ENCODE measurements around the gene ZNF544. TPM values are rescaled to one million over a fixed set of nuclear protein-coding genes. Genes with fewer than 3 reads are reported as not detected.

ZNF544 gene
- total RNA-seq, 1 donor from 2014 or later = 16.2 TPM

DNA sequence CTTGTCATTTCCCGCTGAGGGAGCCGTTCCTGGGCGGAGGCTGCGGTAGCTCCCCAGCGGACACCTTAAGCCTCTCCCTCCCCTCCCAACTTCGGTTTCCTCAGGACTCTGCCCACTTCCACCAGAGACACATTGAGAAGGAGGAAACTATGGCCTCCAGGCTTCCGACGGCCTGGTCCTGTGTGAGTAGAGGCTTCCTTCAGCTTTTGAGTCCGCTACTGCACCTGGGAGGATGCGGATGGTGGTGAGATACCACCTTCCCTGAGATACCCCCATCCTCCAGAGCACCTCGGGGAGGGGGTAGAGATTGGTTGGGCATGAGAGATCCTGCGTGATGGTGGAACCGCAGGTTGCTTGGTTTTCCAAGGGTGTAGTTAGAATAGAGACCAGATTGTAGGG lies 44.9 kb upstream of the ZNF544 start:
- no peak for DNase-seq (ENCODE audit: low spot score)
- TF ChIP-seq, protein P1, sequence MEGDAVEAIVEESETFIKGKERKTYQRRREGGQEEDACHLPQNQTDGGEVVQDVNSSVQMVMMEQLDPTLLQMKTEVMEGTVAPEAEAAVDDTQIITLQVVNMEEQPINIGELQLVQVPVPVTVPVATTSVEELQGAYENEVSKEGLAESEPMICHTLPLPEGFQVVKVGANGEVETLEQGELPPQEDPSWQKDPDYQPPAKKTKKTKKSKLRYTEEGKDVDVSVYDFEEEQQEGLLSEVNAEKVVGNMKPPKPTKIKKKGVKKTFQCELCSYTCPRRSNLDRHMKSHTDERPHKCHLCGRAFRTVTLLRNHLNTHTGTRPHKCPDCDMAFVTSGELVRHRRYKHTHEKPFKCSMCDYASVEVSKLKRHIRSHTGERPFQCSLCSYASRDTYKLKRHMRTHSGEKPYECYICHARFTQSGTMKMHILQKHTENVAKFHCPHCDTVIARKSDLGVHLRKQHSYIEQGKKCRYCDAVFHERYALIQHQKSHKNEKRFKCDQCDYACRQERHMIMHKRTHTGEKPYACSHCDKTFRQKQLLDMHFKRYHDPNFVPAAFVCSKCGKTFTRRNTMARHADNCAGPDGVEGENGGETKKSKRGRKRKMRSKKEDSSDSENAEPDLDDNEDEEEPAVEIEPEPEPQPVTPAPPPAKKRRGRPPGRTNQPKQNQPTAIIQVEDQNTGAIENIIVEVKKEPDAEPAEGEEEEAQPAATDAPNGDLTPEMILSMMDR (IDR thresholded peaks at IDR 0.05) = no peak
- H3K27me3 Mint-ChIP-seq (ENCODE audit: low read depth) = no peaks in the 10 kb centered on the region
- H3K4me1 Mint-ChIP-seq (ENCODE audit: low read depth) = peaks cover 12% of the 10 kb centered on the region
- H3K4me3 Mint-ChIP-seq (ENCODE audit: unreplicated experiment) = peak overlapping the region; percentile 95
- peaks cover 50% of the 10 kb centered on the region for H3K9me3 Mint-ChIP-seq (ENCODE audit: low read depth)
- peaks cover 61% of the 10 kb centered on the region for H3K36me3 Mint-ChIP-seq (ENCODE audit: low read depth)
- peak overlapping the region; percentile 99 for H3K27ac Mint-ChIP-seq (ENCODE audit: unreplicated experiment)

DNA sequence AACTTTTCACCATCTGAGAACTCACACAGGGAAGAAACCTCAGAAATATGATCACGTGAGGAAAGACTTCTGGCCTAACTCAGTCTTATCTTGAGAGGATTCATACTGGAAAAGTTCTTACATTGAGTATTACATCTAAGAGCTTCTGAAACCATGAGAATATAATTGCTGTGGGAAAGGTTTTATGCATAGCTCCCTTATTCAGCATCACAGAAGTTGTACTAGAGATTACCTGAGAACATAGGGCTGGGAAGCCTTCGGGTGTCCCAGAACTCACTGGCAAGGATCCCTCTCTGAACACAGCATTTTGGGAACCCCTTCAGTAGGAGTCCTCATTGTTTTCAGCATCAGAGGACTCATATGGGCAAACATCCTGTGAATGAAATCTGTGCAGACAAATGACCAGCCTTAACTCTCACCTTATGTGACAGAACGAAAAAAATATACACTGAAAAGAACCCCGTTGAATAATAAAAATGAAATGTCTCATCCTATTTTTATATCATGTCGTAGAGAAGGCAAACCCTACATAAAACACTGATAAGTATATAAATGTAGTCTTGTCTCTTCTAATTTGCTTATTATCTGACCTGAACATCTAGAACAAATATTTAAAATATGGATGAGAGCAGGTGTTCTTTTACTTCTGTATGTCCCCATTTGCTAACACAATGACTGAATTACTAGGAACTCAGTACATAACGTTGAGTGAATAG lies 31.7 kb upstream of the ZNF544 start:
- H3K27me3 Mint-ChIP-seq (ENCODE audit: low read depth) = no peaks in the 10 kb centered on the region
- TF ChIP-seq, protein P1 (IDR thresholded peaks at IDR 0.05) = no peak
- DNase-seq (ENCODE audit: low spot score) = no peak
- no peaks in the 10 kb centered on the region for H3K4me1 Mint-ChIP-seq (ENCODE audit: low read depth)
- no peak overlapping the region for H3K4me3 Mint-ChIP-seq (ENCODE audit: unreplicated experiment)
- no peak overlapping the region for H3K27ac Mint-ChIP-seq (ENCODE audit: unreplicated experiment)
- peaks cover 63% of the 10 kb centered on the region for H3K9me3 Mint-ChIP-seq (ENCODE audit: low read depth)
- peaks cover 80% of the 10 kb centered on the region for H3K36me3 Mint-ChIP-seq (ENCODE audit: low read depth)

DNA sequence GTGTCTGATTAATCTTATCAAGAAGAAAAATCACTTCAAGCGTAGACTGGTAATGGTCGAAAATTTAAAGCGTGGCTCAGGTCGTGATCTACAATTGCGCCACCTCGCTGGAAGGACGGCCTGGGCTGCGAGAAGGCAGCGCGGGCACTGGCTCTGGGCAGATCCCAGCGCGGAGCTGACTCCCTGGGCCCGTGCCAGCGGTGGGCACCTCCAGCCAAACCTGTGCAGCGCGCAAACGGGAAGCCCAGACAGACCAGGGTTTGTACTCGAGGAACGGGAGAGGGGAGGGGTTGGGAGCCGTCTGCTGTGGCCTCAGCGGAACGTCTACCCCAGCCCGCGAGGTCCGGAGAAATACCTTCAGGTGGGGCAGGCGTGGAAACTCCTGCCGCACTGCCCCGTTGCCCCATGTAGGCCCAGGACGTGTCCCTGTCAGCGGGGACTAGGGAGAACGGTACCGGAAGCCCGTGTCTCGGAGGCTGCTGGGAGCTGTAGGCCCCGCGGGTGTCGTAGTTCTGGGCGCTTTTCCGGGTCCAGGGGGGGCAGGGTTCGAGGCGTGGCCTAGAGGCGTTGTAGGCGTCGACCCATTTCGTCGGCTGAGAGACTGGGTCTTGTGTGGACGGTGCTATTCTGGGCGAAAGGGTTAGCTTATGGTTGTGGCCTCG lies 24.8 kb upstream of the ZNF544 start:
- no peak overlapping the region for H3K4me3 Mint-ChIP-seq (ENCODE audit: unreplicated experiment)
- DNase-seq (ENCODE audit: low spot score) = no peak
- TF ChIP-seq, protein P1 (IDR thresholded peaks at IDR 0.05) = no peak
- no peak overlapping the region for H3K27ac Mint-ChIP-seq (ENCODE audit: unreplicated experiment)
- peaks cover 73% of the 10 kb centered on the region for H3K9me3 Mint-ChIP-seq (ENCODE audit: low read depth)
- H3K4me1 Mint-ChIP-seq (ENCODE audit: low read depth) = no peaks in the 10 kb centered on the region
- H3K27me3 Mint-ChIP-seq (ENCODE audit: low read depth) = no peaks in the 10 kb centered on the region
- peaks cover 84% of the 10 kb centered on the region for H3K36me3 Mint-ChIP-seq (ENCODE audit: low read depth)

DNA sequence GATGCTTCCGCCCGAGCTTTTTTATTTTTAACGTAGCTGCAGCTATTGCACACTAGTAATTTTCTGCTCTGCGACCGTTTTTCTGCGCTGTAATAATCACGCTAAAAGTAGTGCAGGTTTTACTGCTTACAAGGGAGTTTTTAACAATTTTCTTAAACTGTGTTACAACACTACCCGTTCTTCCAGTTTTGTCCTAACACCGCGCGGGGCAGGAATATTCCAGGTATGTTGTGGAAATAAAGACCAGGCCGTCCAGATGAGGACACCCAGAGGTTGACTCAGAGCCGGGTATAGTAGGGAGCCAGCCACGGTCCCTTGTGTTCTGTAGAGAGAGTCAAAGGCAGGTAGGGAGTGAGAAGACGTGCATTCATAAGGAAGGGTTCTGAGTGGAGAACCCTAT lies 24.1 kb upstream of the ZNF544 start:
- Mint-ChIP-seq H3K27me3 (ENCODE audit: low read depth) (no peaks in the 10 kb centered on the region), H3K9me3 (ENCODE audit: low read depth) (peaks cover 79% of the 10 kb centered on the region), H3K27ac (ENCODE audit: unreplicated experiment) (no peak overlapping the region), H3K4me3 (ENCODE audit: unreplicated experiment) (no peak overlapping the region), H3K36me3 (ENCODE audit: low read depth) (peaks cover 86% of the 10 kb centered on the region), H3K4me1 (ENCODE audit: low read depth) (no peaks in the 10 kb centered on the region)
- TF ChIP-seq, protein P1 (IDR thresholded peaks at IDR 0.05) = no peak
- no peak for DNase-seq (ENCODE audit: low spot score)

DNA sequence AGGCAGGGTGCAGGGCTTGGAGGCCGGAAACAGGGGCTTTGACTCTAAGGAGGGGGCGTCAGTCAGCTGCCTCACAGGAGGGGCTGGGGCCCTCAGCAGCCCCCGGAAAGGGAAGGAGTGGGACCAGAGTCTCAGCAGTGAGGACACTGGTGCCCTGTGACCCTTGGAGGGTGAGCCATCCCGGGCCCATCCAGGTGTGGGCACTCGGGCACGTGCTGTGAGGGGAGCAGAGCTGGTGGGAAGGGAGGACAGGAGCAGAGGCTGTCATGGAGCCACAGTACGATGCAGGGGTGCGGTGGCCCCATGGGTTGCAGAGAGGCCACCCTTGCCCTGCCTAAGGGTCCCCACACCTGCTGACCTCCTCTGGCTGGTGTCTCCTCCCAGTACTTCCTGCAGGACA lies 19.1 kb upstream of the ZNF544 start:
- Mint-ChIP-seq H3K4me3 (ENCODE audit: unreplicated experiment) (no peak overlapping the region), H3K27me3 (ENCODE audit: low read depth) (no peaks in the 10 kb centered on the region), H3K36me3 (ENCODE audit: low read depth) (peaks cover 96% of the 10 kb centered on the region), H3K27ac (ENCODE audit: unreplicated experiment) (no peak overlapping the region), H3K4me1 (ENCODE audit: low read depth) (no peaks in the 10 kb centered on the region), H3K9me3 (ENCODE audit: low read depth) (peaks cover 89% of the 10 kb centered on the region)
- DNase-seq (ENCODE audit: low spot score) = no peak
- TF ChIP-seq, protein P1 (IDR thresholded peaks at IDR 0.05) = no peak
